Esophagus muscularis mucosa (tissue), 4 donors: ENCODE results near the gene ZNF580.

Experiments
- EP300 ChIP-seq: sonication (generic); formaldehyde crosslinking; IDR thresholded peaks from one replicate; pipeline ENCODE4 v1.6.1; 2017; ENCODE audit warnings: antibody characterized with exemption
- POLR2A ChIP-seq: fragments of 450-650 bp; IDR thresholded peaks from one replicate; pipeline ENCODE4 v1.6.1; 2017; ENCODE audit warnings: antibody characterized with exemption, moderate library complexity, mild to moderate bottlenecking, low read depth
- POLR2AphosphoS5 ChIP-seq, 2 donors: sonication (generic); formaldehyde crosslinking; IDR thresholded peaks; one replicate each; pipeline ENCODE4 v1.6.1; 2017; ENCODE audit warnings: antibody characterized with exemption in 2 of 2
- TF ChIP-seq, protein P1 (sequence below), 3 experiments: fragments of 200-600 bp in 2 of 3; fragments of 450-650 bp in 1 of 3; sonication (generic) in 2 of 3; IDR thresholded peaks; one replicate each; pipeline ENCODE4 v1.5.1; 2017 to 2019; ENCODE audit warnings: antibody characterized with exemption in 3 of 3, mild to moderate bottlenecking in 2 of 3, moderate library complexity in 1 of 3

DNA sequence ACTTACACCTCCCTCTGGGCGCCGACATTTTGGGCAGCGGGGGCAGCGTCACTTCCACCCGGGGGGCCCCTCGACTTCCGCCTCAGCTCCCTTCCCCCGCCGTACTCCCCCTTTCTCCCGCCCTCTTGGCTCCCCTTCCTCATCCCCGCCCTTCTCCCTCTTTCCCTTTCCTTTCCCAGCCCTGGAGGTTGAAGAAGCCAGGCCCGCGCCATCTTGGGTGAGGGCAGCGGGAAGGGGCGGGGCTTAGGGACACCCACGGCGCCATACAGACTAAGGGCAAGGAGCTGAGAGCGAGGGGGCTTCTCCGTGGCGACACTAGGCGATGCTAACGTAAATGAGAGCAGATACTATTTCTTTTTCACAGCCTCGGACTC, 41.3 kb upstream of the ZNF580 start, which contains the start of gene FIZ1:
- TF ChIP-seq EP300 (no peak), POLR2AphosphoS5 (IDR thresholded peaks at IDR 0.05) (peak; percentile 56 to 73), POLR2A (no peak)
- TF ChIP-seq, protein P1, sequence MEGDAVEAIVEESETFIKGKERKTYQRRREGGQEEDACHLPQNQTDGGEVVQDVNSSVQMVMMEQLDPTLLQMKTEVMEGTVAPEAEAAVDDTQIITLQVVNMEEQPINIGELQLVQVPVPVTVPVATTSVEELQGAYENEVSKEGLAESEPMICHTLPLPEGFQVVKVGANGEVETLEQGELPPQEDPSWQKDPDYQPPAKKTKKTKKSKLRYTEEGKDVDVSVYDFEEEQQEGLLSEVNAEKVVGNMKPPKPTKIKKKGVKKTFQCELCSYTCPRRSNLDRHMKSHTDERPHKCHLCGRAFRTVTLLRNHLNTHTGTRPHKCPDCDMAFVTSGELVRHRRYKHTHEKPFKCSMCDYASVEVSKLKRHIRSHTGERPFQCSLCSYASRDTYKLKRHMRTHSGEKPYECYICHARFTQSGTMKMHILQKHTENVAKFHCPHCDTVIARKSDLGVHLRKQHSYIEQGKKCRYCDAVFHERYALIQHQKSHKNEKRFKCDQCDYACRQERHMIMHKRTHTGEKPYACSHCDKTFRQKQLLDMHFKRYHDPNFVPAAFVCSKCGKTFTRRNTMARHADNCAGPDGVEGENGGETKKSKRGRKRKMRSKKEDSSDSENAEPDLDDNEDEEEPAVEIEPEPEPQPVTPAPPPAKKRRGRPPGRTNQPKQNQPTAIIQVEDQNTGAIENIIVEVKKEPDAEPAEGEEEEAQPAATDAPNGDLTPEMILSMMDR (IDR thresholded peaks at IDR 0.05), result no peak
